GM19397 (cell line): ENCODE results near the gene AGMAT.

Experiments used
- ATAC-seq: cut with Tn5 transposase; IDR thresholded peaks from one replicate; pipeline ENCODE4 v1.9.1; 2021; ENCODE audit warnings: mild to moderate bottlenecking, moderate library complexity; ENCODE audit not compliant: unreplicated experiment

Gene AGMAT

GRCh38 chr1:15584489-15585363 is at the start of gene AGMAT:
AGMAT (minus strand) TSS chr1:15585051; CDS start chr1:15584967, 84 bp downstream.
- ATAC-seq = peak; percentile 62

- ATAC-seq = no peak
These were observed 49.0 kb upstream of the AGMAT start for GRCh38 chr1:15633756-15634420.

GRCh38 chr1:15628003-15628402 is 43.2 kb upstream of the AGMAT start:
- ATAC-seq = no peak

DNA sequence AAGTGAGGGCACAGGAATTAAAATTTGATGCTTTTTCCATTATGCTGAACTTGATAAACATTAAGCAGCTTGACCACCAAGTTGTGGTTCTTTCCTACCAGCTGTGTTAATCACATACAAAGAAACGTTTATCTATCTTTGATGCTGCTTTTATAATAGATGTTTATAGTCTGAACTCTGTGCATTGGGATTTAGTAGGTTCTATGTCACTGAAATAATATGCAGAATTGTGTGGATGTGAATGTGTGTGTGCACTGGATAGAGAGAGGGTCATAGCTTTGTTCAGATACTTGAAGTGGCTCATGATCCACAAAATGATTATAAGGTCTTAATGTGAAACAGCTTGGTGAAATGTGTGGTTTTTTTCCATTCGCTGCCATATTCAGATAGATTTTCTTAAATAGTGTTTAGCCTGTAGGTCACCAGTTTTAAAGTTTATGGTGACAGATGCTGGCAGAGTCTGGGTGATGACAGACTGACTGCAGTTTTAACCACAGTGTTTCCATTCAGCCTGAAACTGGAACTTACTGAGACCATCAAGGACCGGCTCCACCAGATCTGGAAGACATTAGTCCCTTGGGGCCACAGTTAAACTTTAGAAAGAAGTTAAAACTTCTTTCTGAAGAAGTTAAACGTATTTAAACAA is 42.6 kb upstream of the AGMAT start:
- ATAC-seq = no peak

DNA sequence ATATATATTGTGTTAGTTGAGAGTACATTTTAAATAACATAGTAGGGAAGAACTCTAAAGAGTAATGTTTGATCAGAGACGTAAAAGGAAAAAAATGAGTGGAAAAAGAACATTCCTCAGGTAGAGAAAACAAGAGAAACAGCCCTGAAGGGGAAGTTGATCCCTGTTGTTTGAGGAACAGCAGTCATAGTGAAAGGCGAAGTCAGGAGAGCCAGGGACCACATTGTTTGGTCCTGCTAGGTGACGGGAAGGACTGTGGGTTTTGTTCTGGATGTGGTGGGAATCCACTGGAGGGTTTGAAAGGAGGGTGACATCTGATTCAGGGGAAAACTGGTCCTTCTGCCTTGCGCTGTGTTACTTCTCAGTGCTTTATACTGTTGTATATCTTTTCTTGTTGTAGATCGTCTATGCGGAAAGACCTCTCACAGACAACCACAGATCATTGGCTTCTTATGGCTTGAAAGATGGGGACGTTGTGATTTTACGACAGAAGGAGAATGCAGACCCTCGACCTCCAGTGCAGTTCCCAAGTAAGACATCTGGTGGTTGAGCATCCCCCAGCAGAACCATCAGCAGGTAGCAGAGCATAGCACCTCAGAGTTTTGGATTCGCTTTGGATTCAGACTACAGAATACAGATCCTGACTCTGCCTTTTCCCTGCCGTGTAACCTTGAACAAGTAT is 41.6 kb upstream of the AGMAT start:
- no peak for ATAC-seq

DNA sequence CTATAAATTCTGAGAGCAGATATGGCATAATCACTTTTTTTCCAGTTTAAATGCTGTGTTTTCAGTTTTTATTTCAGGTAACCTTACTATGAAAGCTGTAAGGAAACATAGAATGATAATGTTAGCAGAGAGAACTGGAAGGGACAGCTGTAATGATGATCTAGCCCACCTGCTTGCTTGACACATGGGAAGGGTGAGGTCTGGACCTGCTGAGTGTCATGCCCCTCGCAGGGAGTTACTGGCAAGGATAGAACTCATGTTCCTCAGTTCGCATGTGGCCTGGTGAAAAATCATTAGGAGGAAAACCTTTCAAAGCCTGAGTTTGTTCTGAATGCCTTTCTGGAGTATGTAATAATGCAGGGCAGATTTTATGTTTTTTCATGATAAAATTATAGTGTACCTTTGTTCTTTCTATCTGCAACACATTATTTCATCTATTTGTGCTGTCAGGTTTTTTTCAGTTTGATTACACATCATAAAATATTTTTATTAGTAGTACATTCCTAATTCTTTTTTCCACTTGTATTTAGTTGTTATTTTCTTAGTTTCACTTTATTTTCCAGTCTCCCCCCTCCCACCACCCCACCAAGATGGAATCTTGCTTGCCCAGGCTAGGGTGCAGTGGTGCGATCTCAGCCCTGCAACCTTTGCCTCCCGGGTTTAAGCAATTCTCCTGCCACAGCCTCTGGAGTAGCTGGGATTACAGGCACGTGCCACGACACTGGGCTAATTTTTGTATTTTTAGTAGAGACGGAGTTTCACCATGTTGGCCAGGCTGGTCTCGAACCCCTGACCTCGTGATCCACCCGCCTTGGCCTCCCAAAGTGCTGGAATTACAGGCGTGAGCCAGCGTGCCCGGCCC is 40.4 kb upstream of the AGMAT start:
- ATAC-seq = no peak

DNA sequence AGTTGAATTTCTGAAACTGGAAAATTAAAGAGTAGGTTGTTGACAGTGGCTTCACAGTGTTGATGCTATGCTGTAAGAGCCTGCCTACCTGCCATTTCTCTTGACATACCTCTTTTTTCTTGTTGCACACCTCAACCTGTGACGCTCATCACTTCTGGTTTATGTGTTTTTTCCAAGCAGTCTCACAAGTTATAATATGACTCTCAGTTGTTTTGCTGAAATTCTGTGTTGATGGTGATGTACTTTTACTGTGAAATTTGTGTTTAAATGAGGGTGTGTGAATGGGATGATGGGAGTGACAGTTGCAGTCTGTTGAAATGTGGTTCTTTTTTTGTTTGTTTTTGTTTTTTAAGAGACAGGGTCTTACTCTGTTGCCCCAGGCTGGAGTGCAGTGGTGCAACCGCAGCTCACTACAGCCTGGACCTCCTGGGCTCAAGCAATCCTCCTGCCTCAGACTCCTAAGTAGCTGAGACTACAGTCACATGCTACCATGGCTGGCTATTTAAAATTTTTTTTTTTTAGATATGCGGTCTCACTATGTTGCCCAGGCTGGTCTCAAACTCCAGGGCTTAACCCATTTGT is 39.4 kb upstream of the AGMAT start:
- ATAC-seq = no peak

DNA sequence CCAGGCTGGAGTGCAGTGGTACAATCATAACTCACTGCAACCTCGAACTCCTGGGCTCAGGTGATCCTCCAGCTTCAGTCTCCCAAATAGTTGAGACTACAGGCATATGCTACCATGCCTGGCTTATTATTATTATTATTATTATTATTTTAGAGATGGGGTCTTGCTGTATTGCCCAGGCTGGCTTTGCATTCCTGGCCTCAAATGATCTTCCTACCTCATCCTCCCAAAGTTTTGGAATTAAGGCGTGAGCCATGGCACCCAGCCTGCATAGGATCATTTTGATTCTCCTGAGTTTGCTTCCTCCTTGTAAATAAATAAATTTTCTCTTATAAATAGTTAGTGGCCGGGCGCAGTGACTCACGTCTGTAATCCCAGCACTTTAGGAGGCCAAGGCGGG is 38.6 kb upstream of the AGMAT start:
- ATAC-seq = no peak

GRCh38 chr1:15622712-15623373 is 38.0 kb upstream of the AGMAT start:
- ATAC-seq = no peak

- no peak for ATAC-seq
These were observed 37.1 kb upstream of the AGMAT start for GRCh38 chr1:15621975-15622374.

DNA sequence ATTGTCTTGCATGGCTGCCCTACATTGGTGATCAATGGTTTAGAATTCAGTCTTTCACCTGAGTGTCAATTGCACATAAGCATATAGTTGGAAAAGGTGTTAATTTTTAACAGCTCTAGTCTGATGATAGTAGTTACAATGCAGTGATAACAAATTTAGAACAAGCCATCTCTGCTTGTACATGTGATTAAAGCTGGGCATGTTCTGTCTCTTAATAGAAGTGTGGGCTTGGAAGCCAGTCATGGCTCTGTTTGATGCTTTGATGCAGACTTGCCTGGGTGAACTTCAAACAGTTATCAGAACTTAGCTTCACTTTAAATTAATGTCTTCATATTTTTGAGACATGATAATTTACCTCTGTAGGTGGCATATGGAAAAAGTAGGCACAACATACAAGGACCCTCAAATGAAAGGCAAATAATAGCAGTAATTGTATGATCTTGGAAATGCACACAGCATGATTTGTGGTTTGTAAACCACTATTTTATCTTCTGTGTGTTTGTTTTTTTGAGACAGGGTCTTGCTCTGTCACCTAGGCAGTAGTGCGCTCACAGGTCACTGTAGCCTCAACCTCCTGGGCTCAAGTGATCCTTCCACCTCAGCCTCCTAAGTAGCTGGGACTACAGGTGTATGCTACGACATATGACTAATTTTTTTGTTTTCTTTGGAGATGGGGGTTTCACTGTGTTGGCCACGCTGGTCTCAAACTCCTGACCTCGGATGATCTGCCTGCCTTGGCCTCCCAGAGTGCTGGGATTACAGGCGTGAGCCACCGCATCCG is 36.2 kb upstream of the AGMAT start:
- no peak for ATAC-seq

DNA sequence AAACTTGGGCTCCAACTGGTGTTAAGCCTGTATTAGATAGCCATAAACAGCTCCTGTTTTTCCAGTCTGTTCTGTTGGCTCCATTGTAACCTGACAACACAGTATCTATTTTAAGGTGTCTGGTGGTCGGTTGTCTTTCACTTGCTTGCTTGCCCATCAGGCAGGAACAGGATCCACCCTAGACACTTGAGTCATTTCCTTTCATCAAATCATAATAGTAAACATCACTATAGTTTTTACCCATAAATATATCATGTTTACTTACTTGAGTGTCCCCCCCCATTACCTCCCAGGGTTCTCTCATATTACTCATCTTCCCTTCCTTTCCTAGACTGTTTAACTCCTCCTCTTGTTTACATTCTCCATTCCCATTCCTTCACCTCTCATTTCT is 35.3 kb upstream of the AGMAT start:
- no peak for ATAC-seq

GRCh38 chr1:15618655-15619525 is 34.0 kb upstream of the AGMAT start:
- ATAC-seq = no peak

GRCh38 chr1:15618077-15618654 is 33.3 kb upstream of the AGMAT start:
- ATAC-seq = peak; percentile 34

- ATAC-seq = peak; percentile 71
These were observed 32.6 kb upstream of the AGMAT start, which contains the start of gene DDI2 for GRCh38 chr1:15617173-15618076. DDI2 (plus strand) TSS chr1:15617458; CDS start chr1:15617671, 213 bp downstream.
